Smooth muscle cell (in vitro differentiated cells): ENCODE measurements around the gene NAA35. TPM values are rescaled to one million over a fixed set of nuclear protein-coding genes. Genes with fewer than 3 reads are reported as not detected.
A peak's percentile ranks its signal among the peaks of the same experiment; 100 is the strongest.

ENCODE experiments used
- DNase-seq: peaks from one replicate; lab custom pipeline; 2025; ENCODE audit not compliant: unreplicated experiment; lab: John Stamatoyannopoulos, UW
- H2AFZ ChIP-seq: fragments of 200-600 bp; sonication (generic); 2 replicates; pipeline ENCODE4 v1.6.0; 2016; ENCODE audit warnings: antibody characterized with exemption, low read depth, mild to moderate bottlenecking
- H3F3A ChIP-seq: fragments of 200-600 bp; sonication (generic); 2 replicates; pipeline ENCODE4 v1.6.0; 2017; ENCODE audit warnings: antibody characterized with exemption, low read depth
- H3K27ac ChIP-seq: fragments of 200-600 bp; sonication (generic); 2 replicates; pipeline ENCODE4 v1.5.1; 2016; ENCODE audit warnings: low read depth, mild to moderate bottlenecking
- H3K27me3 ChIP-seq: fragments of 200-600 bp; sonication (generic); 2 replicates; pipeline ENCODE4 v1.6.1; 2016; ENCODE audit warnings: low read depth, mild to moderate bottlenecking
- H3K36me3 ChIP-seq: fragments of 200-600 bp; sonication (generic); 2 replicates; pipeline ENCODE4 v1.5.1; 2016; ENCODE audit warnings: low read depth
- H3K4me1 ChIP-seq: fragments of 200-600 bp; sonication (generic); 2 replicates; pipeline ENCODE4 v1.5.1; 2016; ENCODE audit warnings: low read depth
- H3K4me2 ChIP-seq: fragments of 200-600 bp; sonication (generic); 2 replicates; pipeline ENCODE4 v1.6.0; 2016; ENCODE audit warnings: mild to moderate bottlenecking
- H3K4me3 ChIP-seq: fragments of 200-600 bp; sonication (generic); 2 replicates; pipeline ENCODE4 v1.5.1; 2016; ENCODE audit warnings: mild to moderate bottlenecking
- H3K79me2 ChIP-seq: fragments of 200-600 bp; sonication (generic); 2 replicates; pipeline ENCODE4 v1.6.0; 2016; ENCODE audit warnings: low read depth, mild to moderate bottlenecking
- H3K9ac ChIP-seq: fragments of 200-600 bp; sonication (generic); 2 replicates; pipeline ENCODE4 v1.6.0; 2016; ENCODE audit warnings: low read depth
- H3K9me3 ChIP-seq: fragments of 200-600 bp; sonication (generic); replicated peaks from 2 replicates; pipeline ENCODE4 v1.5.1; 2016; ENCODE audit warnings: low read depth
- H4K20me1 ChIP-seq: fragments of 200-600 bp; sonication (generic); 2 replicates; pipeline ENCODE4 v1.6.0; 2016; ENCODE audit warnings: low read depth
- WGBS: methylation state at CpG from one replicate; pipeline ENCODE4 v1.1.7; 2016; ENCODE audit warnings: low lambda C conversion rate; 5-methylcytosine and 5-hydroxymethylcytosine counted together
- polyA plus RNA-seq: library from polyadenylated mRNA; unstranded; fragments of >200 nt; fragmentation: Nextera tagmentation; extraction: Ambion mirVana; gene quantifications from 2 replicates; pipeline ENCODE4 v1.2.1, GENCODE V29; 2016
- total RNA-seq: library from RNA; depleted of rRNA; stranded (reverse); fragments of >200 nt; gene quantifications from 2 replicates; pipeline ENCODE4 v1.2.3, GENCODE V29; 2014
- TF ChIP-seq, protein P1 (sequence below): fragments of 200-600 bp; sonication (generic); IDR thresholded peaks from 2 replicates; pipeline ENCODE4 v1.5.1; 2017; ENCODE audit warnings: borderline replicate concordance, mild to moderate bottlenecking, antibody characterized with exemption; ENCODE audit not compliant: insufficient read depth, poor library complexity, severe bottlenecking

NAA35 gene
- total and polyA plus RNA-seq, 2 experiments from 2014 or later: 14.9 to 26.4 TPM

DNA sequence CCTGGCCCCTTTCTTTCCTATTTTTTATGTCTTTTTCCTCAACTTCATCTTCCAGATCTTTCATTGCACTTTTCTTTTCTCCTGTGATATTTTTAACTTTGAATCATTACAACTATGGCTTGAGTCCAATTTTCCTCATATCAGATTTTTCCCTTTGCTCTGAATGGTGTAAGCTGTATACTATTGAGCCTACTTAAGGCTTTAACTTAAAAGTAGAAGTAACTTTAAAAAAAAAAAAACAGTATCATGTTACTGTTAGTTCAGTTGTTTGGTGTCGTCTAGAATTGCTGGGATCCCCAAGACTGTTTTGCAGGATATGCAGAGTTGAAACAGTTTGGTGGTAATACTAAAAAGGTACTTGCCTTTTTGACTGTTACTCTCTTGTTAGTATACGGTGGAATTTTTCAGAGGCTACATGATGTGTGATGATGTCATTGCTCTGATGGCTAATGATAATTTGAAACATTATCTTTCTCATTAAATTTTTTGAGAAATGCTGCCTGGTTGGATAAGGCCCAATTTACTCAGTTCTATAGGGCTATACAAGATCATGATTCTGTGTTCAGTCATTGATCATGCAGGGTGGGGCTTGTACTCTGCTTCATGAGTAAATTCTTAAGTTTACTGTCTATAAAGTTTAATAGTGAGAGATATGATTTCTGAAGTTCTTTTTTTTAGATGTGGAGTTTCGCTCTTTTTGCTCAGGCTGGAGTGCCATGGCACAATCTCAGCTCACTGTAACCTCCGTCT, 8.8 kb downstream of the NAA35 start:
- 87% methylated on average over 4 of the region's 4 CpGs for WGBS
- Histone ChIP-seq H3K27ac (no peak overlapping the region), H3K9ac (no peak overlapping the region), H3K36me3 (peaks cover 12% of the 10 kb centered on the region), H3K4me1 (no peaks in the 10 kb centered on the region), H3K4me2 (no peak overlapping the region), H3K27me3 (no peaks in the 10 kb centered on the region), H2AFZ (no peak overlapping the region), H3K79me2 (peaks cover 98% of the 10 kb centered on the region), H3K4me3 (no peak overlapping the region), H3F3A (no peaks in the 10 kb centered on the region), H3K9me3 (no peaks in the 10 kb centered on the region), H4K20me1 (peaks cover 84% of the 10 kb centered on the region)
- no peak for DNase-seq
- TF ChIP-seq, protein P1, sequence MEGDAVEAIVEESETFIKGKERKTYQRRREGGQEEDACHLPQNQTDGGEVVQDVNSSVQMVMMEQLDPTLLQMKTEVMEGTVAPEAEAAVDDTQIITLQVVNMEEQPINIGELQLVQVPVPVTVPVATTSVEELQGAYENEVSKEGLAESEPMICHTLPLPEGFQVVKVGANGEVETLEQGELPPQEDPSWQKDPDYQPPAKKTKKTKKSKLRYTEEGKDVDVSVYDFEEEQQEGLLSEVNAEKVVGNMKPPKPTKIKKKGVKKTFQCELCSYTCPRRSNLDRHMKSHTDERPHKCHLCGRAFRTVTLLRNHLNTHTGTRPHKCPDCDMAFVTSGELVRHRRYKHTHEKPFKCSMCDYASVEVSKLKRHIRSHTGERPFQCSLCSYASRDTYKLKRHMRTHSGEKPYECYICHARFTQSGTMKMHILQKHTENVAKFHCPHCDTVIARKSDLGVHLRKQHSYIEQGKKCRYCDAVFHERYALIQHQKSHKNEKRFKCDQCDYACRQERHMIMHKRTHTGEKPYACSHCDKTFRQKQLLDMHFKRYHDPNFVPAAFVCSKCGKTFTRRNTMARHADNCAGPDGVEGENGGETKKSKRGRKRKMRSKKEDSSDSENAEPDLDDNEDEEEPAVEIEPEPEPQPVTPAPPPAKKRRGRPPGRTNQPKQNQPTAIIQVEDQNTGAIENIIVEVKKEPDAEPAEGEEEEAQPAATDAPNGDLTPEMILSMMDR: no peak

DNA sequence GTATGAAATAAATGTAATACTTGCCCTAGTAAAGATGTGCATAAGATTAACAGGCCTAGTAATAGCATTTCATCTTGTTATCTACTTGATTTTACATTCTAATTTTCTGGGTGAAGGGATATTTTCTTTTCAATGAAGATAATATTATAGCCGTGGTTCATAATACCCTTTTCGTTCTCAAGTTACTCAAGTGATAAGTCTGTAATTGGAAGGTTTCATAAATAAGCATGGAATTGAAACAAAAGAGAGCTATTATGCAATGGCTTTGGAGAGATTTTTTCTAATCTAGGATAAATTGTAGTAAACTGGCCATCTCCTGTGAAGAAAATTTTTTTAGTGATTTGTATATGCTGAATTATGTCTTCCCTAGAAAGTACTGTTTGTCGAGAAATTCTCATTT, 19.0 kb downstream of the NAA35 start:
- Histone ChIP-seq H3K9me3 (no peaks in the 10 kb centered on the region), H4K20me1 (peaks cover 30% of the 10 kb centered on the region), H3K4me1 (peaks cover 5% of the 10 kb centered on the region), H3K4me3 (no peak overlapping the region), H3K36me3 (peaks cover 5% of the 10 kb centered on the region), H3F3A (no peaks in the 10 kb centered on the region), H3K27me3 (no peaks in the 10 kb centered on the region), H3K27ac (no peak overlapping the region), H3K9ac (no peak overlapping the region), H3K79me2 (peaks cover 38% of the 10 kb centered on the region), H3K4me2 (no peak overlapping the region), H2AFZ (no peak overlapping the region)
- 95% methylated on average over 3 of the region's 3 CpGs for WGBS
- TF ChIP-seq, protein P1: no peak
- no peak for DNase-seq

DNA sequence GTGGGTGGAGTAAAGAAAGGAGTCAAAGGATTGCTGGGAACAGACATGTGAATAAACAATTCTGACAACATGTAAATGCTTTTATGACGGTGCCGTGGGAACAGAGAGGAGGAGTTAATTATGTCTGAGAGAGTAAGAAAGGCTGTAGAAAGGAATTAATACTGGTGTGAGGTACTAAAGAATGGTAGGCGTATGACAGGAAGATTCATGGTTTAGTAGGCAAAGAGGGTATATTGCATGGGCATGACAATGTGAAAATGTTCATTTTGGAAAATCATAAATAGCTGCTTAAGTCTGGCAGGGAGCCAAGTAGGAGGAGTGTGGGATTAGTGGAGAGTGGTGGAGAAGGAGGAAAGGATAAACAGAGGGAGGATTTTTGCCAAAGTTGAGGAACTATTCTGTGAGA, 19.7 kb downstream of the NAA35 start:
- H2AFZ ChIP-seq: no peak overlapping the region
- no peaks in the 10 kb centered on the region for H3K9me3 ChIP-seq
- H3K79me2 ChIP-seq: peaks cover 34% of the 10 kb centered on the region
- H3K4me3 ChIP-seq: no peak overlapping the region
- H3K27ac ChIP-seq: no peak overlapping the region
- H3K9ac ChIP-seq: no peak overlapping the region
- H4K20me1 ChIP-seq: peaks cover 25% of the 10 kb centered on the region
- H3K36me3 ChIP-seq: peaks cover 5% of the 10 kb centered on the region
- no peak for DNase-seq
- WGBS: 49% methylated on average over 3 of the region's 3 CpGs
- TF ChIP-seq, protein P1: no peak
- peaks cover 5% of the 10 kb centered on the region for H3K4me1 ChIP-seq
- peak overlapping the region; percentile 20 for H3K4me2 ChIP-seq
- no peaks in the 10 kb centered on the region for H3K27me3 ChIP-seq
- H3F3A ChIP-seq: no peaks in the 10 kb centered on the region

DNA sequence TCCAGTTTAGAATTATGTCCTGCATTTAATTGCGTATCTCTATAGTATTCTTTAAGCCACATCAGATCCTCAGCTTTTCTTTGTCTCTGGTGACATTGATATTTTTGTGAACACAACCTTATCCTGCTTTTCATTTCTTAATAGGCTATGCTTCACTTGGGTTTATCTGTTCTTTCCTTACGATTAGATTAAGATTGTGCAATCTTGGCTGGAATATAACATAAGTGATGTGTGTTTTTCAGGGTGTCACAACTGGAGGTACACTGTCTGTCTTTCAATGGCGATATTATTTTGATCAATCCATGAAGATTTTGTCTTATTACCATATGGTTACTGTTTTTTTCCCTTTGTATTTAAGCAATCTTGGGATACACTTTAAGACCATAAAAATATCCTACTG, 23.6 kb downstream of the NAA35 start:
- Histone ChIP-seq H3K27ac (no peak overlapping the region), H3K4me2 (no peak overlapping the region), H3K9ac (no peak overlapping the region), H3K4me1 (peaks cover 5% of the 10 kb centered on the region), H2AFZ (no peak overlapping the region), H3K9me3 (no peaks in the 10 kb centered on the region), H3K79me2 (peaks cover 8% of the 10 kb centered on the region), H3K27me3 (no peaks in the 10 kb centered on the region), H4K20me1 (peaks cover 16% of the 10 kb centered on the region), H3K36me3 (peaks cover 5% of the 10 kb centered on the region), H3K4me3 (no peak overlapping the region), H3F3A (no peaks in the 10 kb centered on the region)
- TF ChIP-seq, protein P1: no peak
- WGBS: 98% methylated on average over 3 of the region's 3 CpGs
- DNase-seq: no peak
